Activated T-helper 9 cell treated with anti-CD3 and anti-CD28 coated beads, Interleukin-2, amount 50 U/mL, for 16 hours (primary cell): ENCODE data around the gene TSPAN2.

Source experiments
- DNase-seq: peaks from one replicate; pipeline ENCODE4 v3.0.0-alpha.2; 2020; ENCODE audit warnings: low read depth

Gene TSPAN2

GRCh38 chr1:115074839-115075534 is 14.3 kb downstream of the TSPAN2 start:
- DNase-seq: no peak

DNA sequence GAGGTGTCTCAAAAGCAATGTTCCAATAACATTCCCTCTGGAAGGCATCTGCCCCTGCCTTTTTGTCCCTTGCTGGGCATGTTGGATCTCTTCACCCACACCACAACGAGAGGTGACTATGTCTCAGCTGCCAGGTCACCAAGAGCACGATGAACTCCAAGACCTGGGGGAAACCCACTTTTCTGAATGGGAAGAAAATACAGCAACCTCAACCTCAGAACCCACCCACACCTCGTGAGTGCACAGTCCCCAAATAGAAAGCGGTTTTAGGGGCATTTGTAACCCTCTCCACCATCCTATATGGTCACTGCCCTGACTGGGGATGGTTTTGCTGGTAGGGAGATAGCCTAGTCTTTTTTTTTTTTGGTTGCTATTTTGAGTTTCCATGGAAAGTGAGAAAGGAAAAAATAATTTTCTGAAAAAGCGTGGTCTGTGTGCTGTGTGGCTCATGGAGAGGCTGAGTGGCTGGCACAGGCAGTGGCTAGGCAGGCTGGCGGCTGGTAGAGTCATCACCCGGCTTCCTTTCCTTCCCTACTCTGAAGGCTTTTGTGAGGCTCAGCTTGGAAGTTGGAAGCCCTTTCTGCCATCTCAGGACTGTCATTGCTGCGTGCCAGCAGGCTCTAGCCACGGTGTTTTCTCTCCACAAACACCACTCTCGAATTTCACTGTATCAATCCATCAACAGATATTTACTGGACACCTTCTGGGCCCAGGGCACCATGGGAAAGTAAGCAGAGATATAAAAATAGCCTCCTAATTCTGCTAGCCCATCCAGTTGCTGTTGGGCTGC is 15.8 kb downstream of the TSPAN2 start:
- no peak for DNase-seq

- DNase-seq: no peak
Measured at GRCh38 chr1:115071012-115071664, 18.2 kb downstream of the TSPAN2 start.

GRCh38 chr1:115069659-115070308 is 19.5 kb downstream of the TSPAN2 start:
- DNase-seq: no peak

DNA sequence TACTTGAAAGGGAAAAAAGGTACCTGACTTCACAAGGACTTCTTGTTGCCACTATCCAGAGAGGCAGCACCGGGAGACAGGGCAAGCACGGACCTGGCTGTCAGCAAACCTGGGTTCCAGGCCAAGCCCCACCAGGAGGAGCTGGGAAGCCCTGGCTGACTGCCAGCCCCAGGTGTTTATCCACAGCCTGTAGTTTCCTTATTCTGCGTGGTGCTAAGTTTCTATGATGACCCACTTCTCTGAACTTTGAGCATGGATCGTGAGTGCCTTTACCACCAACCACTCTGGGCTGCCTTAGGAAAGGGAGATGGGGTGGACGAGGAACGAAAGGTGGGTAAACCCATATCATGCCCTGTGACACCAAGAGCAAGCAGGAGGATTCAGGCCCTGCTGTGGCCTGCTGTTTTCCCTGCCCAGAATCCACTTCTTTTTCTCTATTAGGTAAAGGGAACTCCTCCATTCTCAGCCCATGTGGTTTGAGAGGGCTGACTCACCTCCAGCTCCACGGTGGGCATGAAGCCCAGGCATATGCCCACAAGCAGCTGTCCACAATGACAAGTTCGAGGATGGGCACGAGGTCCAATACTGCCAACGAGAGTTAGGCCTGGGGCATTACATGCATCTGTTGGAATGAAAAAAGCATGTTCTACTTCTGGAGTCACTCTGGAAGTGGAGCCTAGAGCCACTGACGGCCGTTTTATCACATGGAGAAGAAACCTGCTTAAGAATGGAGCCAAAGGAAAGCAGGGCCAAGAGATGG is 20.3 kb downstream of the TSPAN2 start:
- DNase-seq: no peak

DNA sequence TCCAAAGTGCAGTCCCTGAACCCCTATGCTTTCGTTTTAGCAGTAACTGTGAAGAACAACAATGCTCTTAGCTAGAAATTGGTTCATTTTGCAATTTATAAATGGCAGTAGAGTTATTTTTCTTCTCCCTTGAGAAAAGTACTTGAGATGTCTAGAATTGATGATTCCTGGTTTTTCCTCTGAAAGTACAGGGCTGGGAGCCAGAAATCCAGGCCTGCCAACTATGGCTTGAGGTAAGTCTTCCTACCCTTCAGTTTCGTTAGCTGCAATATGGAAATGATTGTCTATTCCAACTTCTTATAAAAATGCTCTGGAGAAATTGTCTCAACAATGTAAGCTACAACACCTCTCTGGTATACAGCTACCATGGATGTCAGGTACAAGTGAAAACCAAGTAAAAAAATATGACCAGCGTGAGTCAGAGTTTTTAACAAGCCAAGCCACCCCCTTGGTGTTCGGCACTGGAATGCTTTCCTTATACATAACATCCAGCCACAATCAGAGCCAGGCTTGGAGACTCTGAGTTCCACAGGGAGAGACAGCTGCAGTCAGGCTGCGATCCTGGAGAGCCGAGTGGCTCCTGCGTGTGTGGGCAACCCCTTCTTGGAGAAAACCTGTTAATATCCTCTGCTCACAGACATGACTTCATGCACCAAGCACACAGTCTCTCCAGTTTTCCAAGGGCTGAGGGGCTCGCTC is 22.0 kb downstream of the TSPAN2 start:
- DNase-seq: no peak

DNA sequence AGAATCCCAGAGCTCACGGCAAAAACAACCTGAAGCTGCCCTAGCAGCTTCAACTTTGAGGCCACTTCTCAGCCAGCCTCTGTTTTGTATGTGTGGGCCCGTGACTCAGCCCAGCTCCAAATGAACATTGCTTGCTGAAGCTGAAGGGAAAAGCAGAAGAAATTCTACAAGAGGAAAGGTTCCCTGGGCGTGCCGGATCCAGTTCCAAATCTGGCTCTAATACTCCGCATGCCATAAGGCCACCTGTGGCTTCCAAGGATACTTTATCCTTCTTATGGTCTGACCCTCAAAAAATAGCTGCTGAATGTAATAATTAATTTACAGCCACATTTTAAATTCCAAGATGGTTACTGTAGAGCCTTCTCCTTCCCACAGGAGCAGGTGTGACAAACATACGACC is 24.3 kb downstream of the TSPAN2 start:
- no peak for DNase-seq

DNA sequence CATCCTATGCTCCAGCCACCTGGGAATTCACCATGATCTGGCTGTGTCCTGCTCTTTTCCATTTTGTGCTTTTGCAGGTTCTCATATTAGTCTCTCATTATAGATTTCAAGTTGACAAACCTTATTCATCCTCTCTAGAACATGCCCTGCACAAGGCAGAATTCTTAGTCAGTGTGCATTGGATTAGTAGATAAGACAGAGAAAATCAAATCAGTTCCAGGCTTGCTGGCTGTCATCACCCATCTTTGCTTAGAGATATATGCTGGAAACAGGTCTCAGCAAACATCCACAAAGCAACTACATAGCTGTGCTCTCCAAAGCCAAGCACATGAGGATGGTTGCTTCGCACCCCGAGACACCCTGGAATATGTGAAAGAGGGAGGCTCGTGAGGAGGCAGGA is 24.8 kb downstream of the TSPAN2 start:
- DNase-seq: no peak

GRCh38 chr1:115063228-115063901 is 25.9 kb downstream of the TSPAN2 start:
- no peak for DNase-seq

DNA sequence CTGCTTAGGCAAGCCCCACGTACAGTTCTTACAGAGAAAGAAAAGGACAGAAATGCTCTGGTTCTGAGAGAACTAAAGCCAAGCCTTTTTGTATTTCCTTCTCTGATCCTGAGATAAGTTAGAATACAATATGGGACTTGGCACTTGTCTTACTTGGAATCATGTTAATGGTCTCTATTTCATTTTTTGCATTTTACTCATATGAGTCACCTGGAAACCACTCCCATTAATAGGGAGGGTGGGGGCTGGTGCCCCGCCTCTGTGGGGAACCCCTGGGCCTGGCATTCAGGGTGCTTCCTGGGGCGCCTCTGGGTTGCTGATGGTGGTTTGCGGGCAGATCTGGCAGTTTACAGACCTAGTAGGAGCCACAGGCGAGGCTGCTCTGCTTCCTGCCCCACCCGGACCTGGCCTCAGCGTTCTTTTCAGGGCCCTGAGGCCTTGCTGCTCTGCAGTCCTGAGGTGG is 26.7 kb downstream of the TSPAN2 start:
- peak; percentile 82 for DNase-seq

GRCh38 chr1:115060501-115060900 is 28.8 kb downstream of the TSPAN2 start:
- DNase-seq: no peak

- DNase-seq: no peak
Measured at GRCh38 chr1:115059316-115059715, 30.0 kb downstream of the TSPAN2 start.

DNA sequence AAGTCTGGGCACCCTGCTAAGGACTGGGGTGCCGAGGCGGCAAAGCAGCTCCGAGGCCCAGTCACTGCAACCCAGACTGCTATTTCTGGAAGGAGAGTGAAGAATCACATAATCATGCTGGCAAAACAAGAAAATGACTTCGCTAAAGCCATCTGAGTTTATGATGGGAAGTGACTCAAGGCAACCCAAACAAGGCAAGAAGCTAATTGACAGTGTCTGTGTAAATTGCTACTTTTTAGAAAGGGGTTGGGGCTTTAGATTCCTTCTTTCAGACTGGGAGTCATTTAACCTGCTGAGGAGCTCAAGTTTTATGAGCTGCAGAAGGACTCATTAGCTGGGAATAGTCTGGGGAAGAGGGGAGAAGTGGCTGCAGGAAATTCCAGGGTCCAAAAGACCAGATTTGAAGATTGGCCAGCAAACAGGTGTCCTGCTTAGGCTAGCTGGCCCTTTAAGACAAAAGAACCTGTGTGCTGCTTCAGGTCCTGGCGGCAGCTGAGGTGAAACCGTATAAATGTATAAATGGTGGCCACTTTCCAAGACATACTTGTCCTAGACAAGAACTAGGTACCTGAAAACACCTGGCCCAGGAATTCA is 31.5 kb downstream of the TSPAN2 start:
- DNase-seq: no peak

DNA sequence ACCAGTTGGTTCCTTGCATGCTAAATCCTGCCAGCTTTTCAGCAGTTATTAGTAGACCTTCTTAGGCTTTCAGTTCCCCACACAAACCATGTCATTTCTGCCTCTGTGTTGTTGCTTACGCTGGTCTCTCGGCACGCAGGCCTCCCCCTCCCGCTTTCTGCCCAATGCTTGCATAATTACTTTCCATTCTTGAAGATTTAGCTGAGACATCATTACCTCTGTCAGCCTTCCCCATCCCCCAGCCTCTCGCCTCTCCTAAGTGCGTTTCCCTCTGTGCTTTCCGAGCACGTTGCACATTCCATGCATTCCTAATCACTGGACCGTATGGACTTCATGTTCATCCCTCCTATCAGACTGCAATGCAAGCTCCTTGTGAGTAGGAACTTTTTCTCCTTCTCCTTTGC is 32.9 kb downstream of the TSPAN2 start:
- no peak for DNase-seq

DNA sequence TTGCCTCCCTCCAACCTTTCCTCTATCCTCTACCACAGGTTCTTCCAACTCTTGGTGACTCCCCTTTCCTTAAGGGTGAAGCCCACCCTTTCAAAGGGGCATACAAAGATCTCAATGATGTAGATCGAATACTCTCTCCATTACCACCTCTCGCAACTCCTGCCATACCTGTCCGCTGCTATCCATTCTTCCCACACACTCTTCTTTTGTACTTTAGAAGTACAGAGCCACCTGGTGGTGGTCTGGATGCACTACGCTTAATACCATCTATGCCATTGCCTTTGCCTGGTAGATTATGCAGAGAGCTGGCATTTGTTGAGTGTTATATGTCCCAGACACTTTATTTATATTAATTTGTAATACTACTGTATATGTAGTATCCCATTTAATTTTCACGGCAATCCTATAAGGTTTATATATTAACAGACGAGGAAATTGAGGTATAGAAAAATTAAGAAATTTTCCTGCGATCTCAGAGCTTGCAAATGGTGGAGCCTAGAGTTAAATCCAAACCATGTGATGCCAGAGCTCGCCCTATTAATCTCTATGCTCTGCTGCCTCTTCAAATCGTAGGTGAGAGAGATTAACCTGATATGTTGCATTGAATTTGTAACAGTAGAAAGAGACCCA is 36.7 kb downstream of the TSPAN2 start:
- peak; percentile 26 for DNase-seq

DNA sequence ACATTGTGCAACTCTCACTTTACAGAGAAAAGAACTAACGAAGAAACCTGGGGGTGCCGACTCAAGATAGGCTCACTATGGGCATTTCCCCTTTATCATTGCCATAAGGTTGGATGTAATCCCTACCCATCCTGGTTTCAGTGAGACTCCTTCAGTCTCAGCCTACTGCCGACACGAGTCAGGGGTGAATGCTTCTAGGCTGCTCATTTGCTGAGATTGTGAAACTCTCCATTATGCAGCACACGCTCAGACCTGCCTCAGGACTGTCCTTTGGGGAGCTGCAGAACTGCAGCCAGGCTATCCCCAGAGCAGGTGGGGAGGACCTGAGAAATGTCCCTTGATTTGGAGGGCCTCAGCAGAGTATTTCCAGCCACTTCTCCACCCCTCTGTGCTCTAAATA is 37.5 kb downstream of the TSPAN2 start:
- DNase-seq: no peak

DNA sequence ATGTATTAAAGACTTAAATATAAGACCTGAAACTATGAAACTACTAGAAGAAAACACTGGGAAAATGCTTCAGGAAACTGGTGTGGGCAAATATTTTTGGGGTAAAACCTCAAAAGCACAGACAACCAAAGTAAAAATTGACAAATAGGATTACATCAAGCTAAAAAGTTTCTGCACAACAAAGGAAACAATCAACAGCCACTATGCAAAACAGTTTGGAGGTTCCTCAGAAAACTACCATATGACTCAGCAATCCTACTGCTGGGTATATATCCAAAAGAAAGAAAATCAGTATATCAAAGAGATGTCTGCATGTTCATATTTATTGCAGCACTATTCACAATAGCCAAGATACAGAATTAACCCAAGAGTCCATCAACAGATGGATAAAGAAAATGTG is 42.6 kb downstream of the TSPAN2 start:
- no peak for DNase-seq

DNA sequence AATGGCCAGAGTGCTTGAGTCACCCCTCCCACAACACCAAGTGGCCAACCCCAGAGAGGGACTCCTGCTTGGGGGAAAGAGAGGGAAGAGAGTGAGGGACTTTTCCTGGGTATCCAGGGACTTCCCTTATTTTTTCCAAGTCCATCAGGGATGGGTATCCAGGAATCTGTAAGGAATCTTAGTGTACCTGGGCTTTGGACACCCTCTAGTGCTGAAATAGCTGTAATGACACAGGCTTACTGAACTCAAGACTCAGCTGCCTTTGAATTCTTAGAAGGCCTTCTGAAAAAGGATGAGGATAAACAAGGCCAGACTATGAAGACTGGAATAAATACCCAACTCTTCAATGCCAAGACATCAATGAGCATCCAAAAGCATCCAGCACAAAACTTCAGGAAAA is 47.6 kb downstream of the TSPAN2 start:
- DNase-seq: no peak

DNA sequence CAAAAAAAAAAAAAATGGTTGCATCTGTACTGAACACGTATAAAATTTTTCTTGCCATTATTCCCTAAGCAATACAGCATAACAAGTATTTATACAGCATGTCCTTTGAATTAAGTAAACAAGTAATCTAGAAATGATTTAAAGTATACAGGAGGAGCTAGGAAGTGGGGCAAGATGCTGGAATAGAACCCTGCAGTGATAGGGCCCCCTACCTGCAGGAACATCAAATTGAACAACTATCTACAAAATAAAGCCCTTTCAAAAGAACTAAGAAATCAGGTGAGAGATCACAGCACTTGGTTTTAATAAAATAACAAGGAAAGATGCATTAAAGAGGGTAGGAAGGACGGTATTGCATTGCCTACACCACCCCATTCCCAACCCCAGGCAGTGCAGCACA is 48.8 kb downstream of the TSPAN2 start:
- no peak for DNase-seq
